Stimulated activated CD4-positive, alpha-beta T cell treated with anti-CD3 and anti-CD28 coated beads, TNF-alpha, amount 100 ng/mL, for 24 hours (primary cell): ENCODE measurements around the gene HS6ST1.
A peak's percentile ranks its signal among the peaks of the same experiment; 100 is the strongest.
"Not testable (repeated sequence)": the region's sequence is repeated elsewhere in the genome, so short reads cannot be mapped to it uniquely, and the experiment has no call there.

ENCODE experiments used
- DNase-seq, 3 experiments: peaks; one replicate each; pipeline ENCODE4 v3.0.0-alpha.2; 2020; ENCODE audit warnings: low read depth in 3 of 3

Gene HS6ST1

GRCh38 chr2:128321784-128322714 is 3.4 kb upstream of the HS6ST1 start:
- DNase-seq: peak; percentile 62 to 78 (median 68)

GRCh38 chr2:128320906-128321771 is 2.5 kb upstream of the HS6ST1 start:
- DNase-seq: no peak

- DNase-seq: no peak
Observed at GRCh38 chr2:128320192-128320905, 1.7 kb upstream of the HS6ST1 start.

GRCh38 chr2:128319631-128320191 is 1.0 kb upstream of the HS6ST1 start:
- DNase-seq: no peak

- DNase-seq: not testable (repeated sequence)
Observed at GRCh38 chr2:128318245-128318644, 423 bp downstream of the HS6ST1 start.

- DNase-seq: not testable (repeated sequence)
Observed at GRCh38 chr2:128317899-128318225, 806 bp downstream of the HS6ST1 start.

- DNase-seq: peak in 1 of 3 experiments; percentile 29
Observed at GRCh38 chr2:128317181-128317898, 1.3 kb downstream of the HS6ST1 start.

GRCh38 chr2:128316777-128317180 is 1.9 kb downstream of the HS6ST1 start:
- no peak for DNase-seq

- no peak for DNase-seq
Observed at GRCh38 chr2:128315829-128316776, 2.6 kb downstream of the HS6ST1 start.

GRCh38 chr2:128315122-128315828 is 3.4 kb downstream of the HS6ST1 start:
- DNase-seq: no peak

- no peak for DNase-seq
Observed at GRCh38 chr2:128314348-128315121, 4.1 kb downstream of the HS6ST1 start.

GRCh38 chr2:128313931-128314347 is 4.7 kb downstream of the HS6ST1 start:
- DNase-seq: no peak

GRCh38 chr2:128313091-128313836 is 5.4 kb downstream of the HS6ST1 start:
- no peak for DNase-seq

- DNase-seq: no peak
Observed at GRCh38 chr2:128312411-128312810, 6.3 kb downstream of the HS6ST1 start.

- DNase-seq: no peak
Observed at GRCh38 chr2:128311755-128312341, 6.8 kb downstream of the HS6ST1 start.

- no peak for DNase-seq
Observed at GRCh38 chr2:128311216-128311754, 7.4 kb downstream of the HS6ST1 start.

GRCh38 chr2:128310761-128311160 is 7.9 kb downstream of the HS6ST1 start:
- no peak for DNase-seq
